ENCODE results near the gene FAAP24. TPM values are rescaled to one million over a fixed set of nuclear protein-coding genes. Genes with fewer than 3 reads are reported as not detected.

Gene FAAP24, protein sequence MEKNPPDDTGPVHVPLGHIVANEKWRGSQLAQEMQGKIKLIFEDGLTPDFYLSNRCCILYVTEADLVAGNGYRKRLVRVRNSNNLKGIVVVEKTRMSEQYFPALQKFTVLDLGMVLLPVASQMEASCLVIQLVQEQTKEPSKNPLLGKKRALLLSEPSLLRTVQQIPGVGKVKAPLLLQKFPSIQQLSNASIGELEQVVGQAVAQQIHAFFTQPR
- total RNA-seq: 1 to 10 TPM in 2 of 4 donors, not detected in 2; 2.0 to 3.8 TPM

DNA sequence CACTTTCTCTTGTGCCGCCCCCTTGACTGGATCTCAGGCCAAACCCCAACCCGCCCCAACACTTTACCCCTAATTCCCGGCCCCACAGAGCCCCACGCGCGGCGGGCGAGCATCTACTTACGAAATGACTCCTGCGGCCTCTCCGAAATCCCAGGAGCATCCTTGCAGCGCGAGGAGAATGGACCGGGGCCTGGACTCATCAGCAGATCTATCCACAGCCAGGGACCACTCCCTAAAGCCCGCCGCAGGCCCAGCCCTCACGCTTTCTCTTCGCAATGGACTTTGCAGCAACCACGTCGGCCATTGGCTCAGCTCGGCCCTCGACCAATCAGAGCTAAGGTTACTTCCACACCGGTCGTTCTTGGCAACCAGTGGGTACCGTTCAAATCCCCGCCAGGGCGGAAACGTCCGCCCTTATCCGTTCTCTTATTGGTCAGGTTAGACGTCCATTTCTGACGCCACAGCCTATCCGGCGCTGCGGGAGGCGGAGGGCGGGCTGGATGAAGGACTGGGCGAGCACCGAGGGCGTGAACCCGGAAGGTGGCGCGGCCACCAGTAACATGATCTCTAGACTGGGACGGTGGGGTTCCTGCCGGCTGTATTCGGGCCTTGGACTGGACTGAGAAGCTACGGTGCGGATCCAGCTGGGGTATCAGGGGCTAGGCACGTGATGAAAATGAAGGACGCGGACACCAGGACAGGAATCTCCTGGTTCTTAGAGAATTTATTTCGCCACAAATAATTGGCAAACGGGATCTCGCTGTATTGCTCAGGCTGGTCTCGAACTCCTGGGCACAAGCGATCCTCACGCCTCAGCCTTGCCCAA is at the start of gene FAAP24, which contains the start of gene CEP89:
Gene FAAP24 (plus strand): TSS at position 528 of the 826 bp plus-strand sequence. CDS start 955 bp downstream, outside the sequence.
Gene CEP89 (minus strand): TSS at position 244 of the 826 bp plus-strand sequence. CDS start 84 bp downstream, at position 160.
- H3K4me3 ChIP-seq: peak within 1 kb of the TSS; percentile 58 to 87
- peak; percentile 98 to 99 for DNase-seq
- TF ChIP-seq POLR2A (IDR thresholded peaks at IDR 0.05): peak in 1 of 2 donors; percentile 22
- TF ChIP-seq, protein P1, sequence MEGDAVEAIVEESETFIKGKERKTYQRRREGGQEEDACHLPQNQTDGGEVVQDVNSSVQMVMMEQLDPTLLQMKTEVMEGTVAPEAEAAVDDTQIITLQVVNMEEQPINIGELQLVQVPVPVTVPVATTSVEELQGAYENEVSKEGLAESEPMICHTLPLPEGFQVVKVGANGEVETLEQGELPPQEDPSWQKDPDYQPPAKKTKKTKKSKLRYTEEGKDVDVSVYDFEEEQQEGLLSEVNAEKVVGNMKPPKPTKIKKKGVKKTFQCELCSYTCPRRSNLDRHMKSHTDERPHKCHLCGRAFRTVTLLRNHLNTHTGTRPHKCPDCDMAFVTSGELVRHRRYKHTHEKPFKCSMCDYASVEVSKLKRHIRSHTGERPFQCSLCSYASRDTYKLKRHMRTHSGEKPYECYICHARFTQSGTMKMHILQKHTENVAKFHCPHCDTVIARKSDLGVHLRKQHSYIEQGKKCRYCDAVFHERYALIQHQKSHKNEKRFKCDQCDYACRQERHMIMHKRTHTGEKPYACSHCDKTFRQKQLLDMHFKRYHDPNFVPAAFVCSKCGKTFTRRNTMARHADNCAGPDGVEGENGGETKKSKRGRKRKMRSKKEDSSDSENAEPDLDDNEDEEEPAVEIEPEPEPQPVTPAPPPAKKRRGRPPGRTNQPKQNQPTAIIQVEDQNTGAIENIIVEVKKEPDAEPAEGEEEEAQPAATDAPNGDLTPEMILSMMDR (IDR thresholded peaks at IDR 0.05): peak in 1 of 4 experiments; percentile 25
- intact Hi-C loops (cut with DNase I; ENCODE audit: low total_unique reads): loop anchor here (10.0 kb wide), 1 partner anchor 113 kb away; the partner anchor contains the start of gene GPATCH1
- no peaks in the 10 kb centered on the region for H3K27me3 ChIP-seq
- H3K4me1 ChIP-seq: peaks cover 5 to 8% of the 10 kb centered on the region in 2 donors
- no peaks in the 10 kb centered on the region for H3K36me3 ChIP-seq
- H3K27ac ChIP-seq: peak within 1 kb of the TSS; percentile 69 to 81
- H3K9me3 ChIP-seq: no peaks in the 10 kb centered on the region

GRCh38 chr19:32924200-32924599 is 47.8 kb upstream of the FAAP24 start:
- no peaks in the 10 kb centered on the region for H3K36me3 ChIP-seq
- H3K4me3 ChIP-seq: no peak overlapping the region
- peaks cover 0 to 9% of the 10 kb centered on the region in 2 donors for H3K9me3 ChIP-seq
- intact Hi-C loops (cut with DNase I; ENCODE audit: low total_unique reads): no loop called here
- TF ChIP-seq, protein P1 (IDR thresholded peaks at IDR 0.05): no peak
- TF ChIP-seq POLR2A (IDR thresholded peaks at IDR 0.05): no peak
- no peaks in the 10 kb centered on the region for H3K27me3 ChIP-seq
- H3K27ac ChIP-seq: no peak overlapping the region
- DNase-seq: no peak
- H3K4me1 ChIP-seq: no peaks in the 10 kb centered on the region

DNA sequence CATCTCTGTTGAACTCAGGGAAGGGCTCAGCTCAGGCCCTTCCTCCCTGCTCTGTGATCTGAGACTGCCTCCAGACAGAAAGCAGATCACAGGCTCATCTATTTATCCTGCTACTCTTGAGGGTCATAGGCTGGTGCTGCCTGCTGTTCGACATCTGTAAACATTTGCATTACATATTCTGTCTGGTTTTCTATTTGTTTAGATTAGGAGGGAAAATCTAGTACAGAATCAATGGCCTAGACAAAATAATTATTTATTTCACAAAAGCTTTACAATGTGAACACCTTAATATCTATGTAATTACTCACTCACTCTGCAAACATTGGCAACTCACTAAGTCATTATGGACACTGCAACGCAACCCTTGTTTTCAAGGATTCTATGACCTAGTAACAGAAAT is 43.2 kb upstream of the FAAP24 start:
- no peak overlapping the region for H3K4me3 ChIP-seq
- TF ChIP-seq POLR2A (IDR thresholded peaks at IDR 0.05): no peak
- TF ChIP-seq, protein P1 (IDR thresholded peaks at IDR 0.05): no peak
- no peaks in the 10 kb centered on the region for H3K36me3 ChIP-seq

GRCh38 chr19:32930567-32930966 is 41.5 kb upstream of the FAAP24 start:
- intact Hi-C loops (cut with DNase I; ENCODE audit: low total_unique reads): no loop called here
- Histone ChIP-seq H3K4me3 (no peak overlapping the region), H3K9me3 (peaks cover 0 to 9% of the 10 kb centered on the region in 2 donors), H3K27ac (no peak overlapping the region), H3K36me3 (no peaks in the 10 kb centered on the region), H3K27me3 (no peaks in the 10 kb centered on the region), H3K4me1 (no peaks in the 10 kb centered on the region)
- TF ChIP-seq POLR2A (IDR thresholded peaks at IDR 0.05): no peak
- TF ChIP-seq, protein P1 (IDR thresholded peaks at IDR 0.05): no peak
- no peak for DNase-seq

More for the DNA sequence above, 43.2 kb upstream of the FAAP24 start:
- no peak for DNase-seq
- Histone ChIP-seq H3K27ac (no peak overlapping the region), H3K9me3 (peaks cover 0 to 9% of the 10 kb centered on the region in 2 donors), H3K27me3 (no peaks in the 10 kb centered on the region), H3K4me1 (no peaks in the 10 kb centered on the region)
- intact Hi-C loops (cut with DNase I; ENCODE audit: low total_unique reads): no loop called here

GRCh38 chr19:32933571-32933970 is 38.5 kb upstream of the FAAP24 start:
- Histone ChIP-seq H3K36me3 (no peaks in the 10 kb centered on the region), H3K27ac (no peak overlapping the region), H3K4me3 (no peak overlapping the region), H3K27me3 (no peaks in the 10 kb centered on the region), H3K9me3 (peaks cover 0 to 2% of the 10 kb centered on the region in 2 donors), H3K4me1 (no peaks in the 10 kb centered on the region)
- DNase-seq: no peak
- no peak for TF ChIP-seq POLR2A (IDR thresholded peaks at IDR 0.05)
- TF ChIP-seq, protein P1 (IDR thresholded peaks at IDR 0.05): no peak
- intact Hi-C loops (cut with DNase I; ENCODE audit: low total_unique reads): no loop called here
